ENCODE results near the gene NLRX1. TPM values are rescaled to one million over a fixed set of nuclear protein-coding genes. Genes with fewer than 3 reads are reported as not detected.
A peak's percentile ranks its signal among the peaks of the same experiment; 100 is the strongest.
"Not testable (repeated sequence)": the region's sequence is repeated elsewhere in the genome, so short reads cannot be mapped to it uniquely, and the experiment has no call there.

Gene NLRX1
- total RNA-seq, 1 donor from 2014 or later = 35.9 TPM

GRCh38 chr11:119121811-119122124, 46.8 kb upstream of the NLRX1 start:
- Histone ChIP-seq H3K36me3 (peaks cover 0 to 10% of the 10 kb centered on the region in 2 donors), H3K4me1 (peaks cover 6 to 13% of the 10 kb centered on the region in 2 donors), H3K4me3 (peak overlapping the region; percentile 85 to 93), H3K27ac (peak overlapping the region; percentile 71 to 74), H3K27me3 (no peaks in the 10 kb centered on the region), H3K9me3 (no peaks in the 10 kb centered on the region)
- intact Hi-C loops (cut with DNase I) = loop anchor here (1.0 to 5.0 kb wide), 5 partner anchors 14 to 54 kb away; partner anchors contain the start of genes C2CD2L, HMBS and VPS11
- no peak for TF ChIP-seq CTCF (IDR thresholded peaks at IDR 0.05)
- peak in 1 of 2 donors; percentile 74 for DNase-seq (ENCODE audit: low spot score in 2 of 2)

DNA sequence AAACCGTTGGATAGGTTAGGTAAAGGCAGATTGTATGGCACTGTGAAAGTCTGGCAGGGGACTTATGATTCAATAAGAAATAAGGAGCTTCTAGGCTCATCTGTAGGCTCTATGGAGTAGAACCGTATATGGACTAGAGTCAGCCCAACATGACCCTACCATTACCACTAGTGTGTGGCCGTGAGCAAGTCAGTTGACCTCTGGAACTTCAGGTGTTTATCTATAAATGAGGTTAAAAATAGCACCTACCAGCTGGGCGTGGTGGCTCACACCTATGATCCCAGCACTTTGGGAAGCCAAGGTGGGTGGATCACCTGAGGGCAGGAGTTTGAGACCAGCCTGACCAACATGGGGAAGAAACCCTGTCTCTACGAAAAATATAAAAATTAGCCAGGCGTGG, 42.7 kb upstream of the NLRX1 start:
- H3K36me3 ChIP-seq = peaks cover 25 to 40% of the 10 kb centered on the region in 2 donors
- H3K27ac ChIP-seq = no peak overlapping the region
- H3K27me3 ChIP-seq = no peaks in the 10 kb centered on the region
- no peak for TF ChIP-seq CTCF (IDR thresholded peaks at IDR 0.05)
- peaks cover 6 to 9% of the 10 kb centered on the region in 2 donors for H3K4me1 ChIP-seq
- no peak for DNase-seq (ENCODE audit: low spot score in 2 of 2)
- no peaks in the 10 kb centered on the region for H3K9me3 ChIP-seq
- no peak overlapping the region for H3K4me3 ChIP-seq
- intact Hi-C loops (cut with DNase I) = no loop called here

DNA sequence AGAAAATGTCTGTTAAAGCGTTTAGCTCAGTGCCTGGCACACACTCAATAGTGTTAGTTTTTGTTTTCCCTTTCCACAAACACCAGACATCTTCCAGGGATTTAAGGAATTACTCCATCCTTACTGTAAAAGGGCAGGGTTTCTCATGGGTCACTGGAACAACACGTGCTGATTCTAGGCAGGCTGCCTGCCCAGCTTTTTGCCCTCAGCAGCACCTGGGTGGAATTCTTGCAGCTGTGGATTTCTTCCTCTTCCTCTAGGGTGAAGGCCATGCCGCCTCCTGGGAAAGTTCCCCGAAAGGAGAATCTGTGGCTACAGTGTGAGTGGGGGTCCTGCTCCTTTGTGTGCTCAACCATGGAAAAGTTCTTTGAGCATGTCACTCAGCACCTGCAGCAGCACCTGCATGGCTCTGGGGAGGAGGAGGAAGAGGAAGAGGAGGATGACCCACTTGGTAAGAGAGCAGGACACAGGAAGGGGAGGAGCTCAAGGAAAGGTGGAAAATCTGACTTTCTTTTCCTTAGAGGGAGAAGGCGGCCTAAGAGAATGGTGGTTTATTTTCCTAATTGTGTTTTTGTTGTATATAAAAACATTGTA, 41.8 kb upstream of the NLRX1 start:
- no peak for DNase-seq (ENCODE audit: low spot score in 2 of 2)
- H3K4me3 ChIP-seq = no peak overlapping the region
- H3K4me1 ChIP-seq = peaks cover 6 to 8% of the 10 kb centered on the region in 2 donors
- no peak overlapping the region for H3K27ac ChIP-seq
- H3K36me3 ChIP-seq = peaks cover 35 to 50% of the 10 kb centered on the region in 2 donors
- TF ChIP-seq CTCF (IDR thresholded peaks at IDR 0.05) = no peak
- no peaks in the 10 kb centered on the region for H3K27me3 ChIP-seq
- intact Hi-C loops (cut with DNase I) = no loop called here
- H3K9me3 ChIP-seq = no peaks in the 10 kb centered on the region

DNA sequence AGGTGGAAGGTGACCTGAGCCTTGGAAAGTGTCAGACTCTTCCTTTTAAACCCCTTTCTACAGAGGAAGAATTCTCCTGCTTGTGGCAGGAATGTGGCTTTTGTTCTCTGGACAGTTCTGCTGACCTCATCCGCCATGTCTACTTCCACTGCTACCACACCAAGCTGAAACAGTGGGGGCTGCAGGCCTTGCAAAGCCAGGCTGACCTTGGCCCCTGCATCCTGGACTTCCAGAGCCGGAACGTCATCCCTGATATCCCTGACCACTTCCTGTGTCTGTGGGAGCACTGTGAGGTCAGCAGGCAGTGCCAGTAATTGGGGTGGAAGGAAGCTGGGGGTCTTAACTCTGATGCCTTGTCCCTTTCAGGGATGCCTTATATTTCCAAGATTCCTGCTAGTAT, 37.9 kb upstream of the NLRX1 start:
- Histone ChIP-seq H3K36me3 (peaks cover 65 to 75% of the 10 kb centered on the region in 2 donors), H3K9me3 (no peaks in the 10 kb centered on the region), H3K4me1 (no peaks in the 10 kb centered on the region), H3K27ac (no peak overlapping the region), H3K27me3 (no peaks in the 10 kb centered on the region), H3K4me3 (no peak overlapping the region)
- no peak for DNase-seq (ENCODE audit: low spot score in 2 of 2)
- intact Hi-C loops (cut with DNase I) = no loop called here
- TF ChIP-seq CTCF (IDR thresholded peaks at IDR 0.05) = no peak

GRCh38 chr11:119134389-119134978, 34.0 kb upstream of the NLRX1 start:
- intact Hi-C loops (cut with DNase I) = no loop called here
- peak in 2 of 3 experiments; percentile 23 to 37 for TF ChIP-seq CTCF (IDR thresholded peaks at IDR 0.05)

DNA sequence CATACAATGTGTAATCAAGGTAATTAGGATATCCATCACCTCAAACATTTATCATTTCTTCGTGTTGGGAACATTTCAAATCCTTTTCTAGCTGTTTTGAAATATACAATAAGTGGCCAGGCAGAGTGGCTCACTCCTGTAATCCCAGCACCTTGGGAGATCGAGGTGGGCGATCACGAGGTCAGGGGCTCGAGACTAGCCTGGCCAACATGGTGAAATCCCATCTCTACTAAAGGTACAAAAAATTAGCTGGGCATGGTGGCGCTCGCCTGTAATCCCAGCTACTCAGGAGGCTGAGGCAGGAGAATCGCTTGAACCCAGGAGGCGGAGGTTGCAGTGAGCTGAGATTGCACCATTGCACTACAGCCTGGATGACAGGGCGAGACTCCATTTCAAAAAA, 29.2 kb upstream of the NLRX1 start:
- H3K4me1 ChIP-seq; H3K27ac ChIP-seq; H3K4me3 ChIP-seq; H3K27me3 ChIP-seq; H3K9me3 ChIP-seq; intact Hi-C loops (cut with DNase I); DNase-seq (ENCODE audit: low spot score in 2 of 2): not testable (repeated sequence)
- H3K36me3 ChIP-seq = peaks cover 7 to 10% of the 10 kb centered on the region in 2 donors

More at GRCh38 chr11:119134389-119134978, 34.0 kb upstream of the NLRX1 start:
- no peak for DNase-seq (ENCODE audit: low spot score in 2 of 2)
- H3K27ac ChIP-seq = no peak overlapping the region
- no peak overlapping the region for H3K4me3 ChIP-seq
- peaks cover 50 to 53% of the 10 kb centered on the region in 2 donors for H3K36me3 ChIP-seq
- no peaks in the 10 kb centered on the region for H3K4me1 ChIP-seq
- no peaks in the 10 kb centered on the region for H3K9me3 ChIP-seq
- no peaks in the 10 kb centered on the region for H3K27me3 ChIP-seq

Measured in ascending aorta (tissue), 2 donors.